PFSK-1 (cell line): Measurements from ENCODE around the gene CSNK1G1.

Experiments
- FOXP2 ChIP-seq: optimal IDR thresholded peaks from 2 replicates; pipeline ENCODE3; 2011; ENCODE audit warnings: borderline replicate concordance, control low read depth, inconsistent platforms; ENCODE audit not compliant: insufficient read depth; ENCODE audit errors: extremely low read length, extremely low read depth
- POLR2AphosphoS5 ChIP-seq: IDR thresholded peaks from 2 replicates; pipeline ENCODE4 v1.6.1; 2012; ENCODE audit warnings: low read depth, mild to moderate bottlenecking, control low read depth, low read length, moderate library complexity
- REST ChIP-seq, 2 experiments: IDR thresholded peaks; 2 replicates each; pipeline versions ENCODE4 v1.6.1 to v1.8.0; 2011 to 2012; ENCODE audit warnings: low read depth in 2 of 2, low read length in 2 of 2, control low read depth in 1 of 2, inconsistent platforms in 1 of 2, mild to moderate bottlenecking in 1 of 2, moderate library complexity in 1 of 2; ENCODE audit not compliant: insufficient read depth in 1 of 2
- SIN3A ChIP-seq: IDR thresholded peaks from 2 replicates; pipeline ENCODE4 v1.6.1; 2012; ENCODE audit warnings: mild to moderate bottlenecking, low read length, moderate library complexity, borderline replicate concordance; ENCODE audit not compliant: insufficient read depth
- TAF1 ChIP-seq: IDR thresholded peaks from 2 replicates; pipeline ENCODE4 v1.6.1; 2012; ENCODE audit warnings: low read length, control low read depth, borderline replicate concordance; ENCODE audit not compliant: insufficient read depth

Gene CSNK1G1

GRCh38 chr15:64236156-64236894 is 119.6 kb downstream of the CSNK1G1 start:
- no peak for TF ChIP-seq SIN3A
- no peak for TF ChIP-seq TAF1
- TF ChIP-seq REST (IDR thresholded peaks at IDR 0.05; ENCODE audit: insufficient read depth in 1 of 2, low read depth in 2 of 2, low read length in 2 of 2): no peak
- TF ChIP-seq POLR2AphosphoS5: no peak
- TF ChIP-seq FOXP2: no peak

GRCh38 chr15:64235552-64235951 is 120.4 kb downstream of the CSNK1G1 start:
- TF ChIP-seq TAF1 (no peak), FOXP2 (no peak), POLR2AphosphoS5 (no peak), SIN3A (no peak), REST (IDR thresholded peaks at IDR 0.05; ENCODE audit: insufficient read depth in 1 of 2, low read depth in 2 of 2, low read length in 2 of 2) (no peak)

- TF ChIP-seq SIN3A: no peak
- TF ChIP-seq FOXP2: no peak
- no peak for TF ChIP-seq TAF1
- TF ChIP-seq REST (IDR thresholded peaks at IDR 0.05; ENCODE audit: insufficient read depth in 1 of 2, low read depth in 2 of 2, low read length in 2 of 2): no peak
- no peak for TF ChIP-seq POLR2AphosphoS5
Observed at GRCh38 chr15:64233299-64233698, 122.7 kb downstream of the CSNK1G1 start.

GRCh38 chr15:64232400-64232799 is 123.6 kb downstream of the CSNK1G1 start:
- no peak for TF ChIP-seq POLR2AphosphoS5

GRCh38 chr15:64229129-64229724 is 126.7 kb downstream of the CSNK1G1 start:
- no peak for TF ChIP-seq FOXP2

- TF ChIP-seq TAF1 (no peak), SIN3A (no peak), REST (IDR thresholded peaks at IDR 0.05; ENCODE audit: insufficient read depth in 1 of 2, low read depth in 2 of 2, low read length in 2 of 2) (no peak), POLR2AphosphoS5 (no peak), FOXP2 (no peak)
Observed at GRCh38 chr15:64225804-64226203, 130.2 kb downstream of the CSNK1G1 start.
